Activated CD4-positive, alpha-beta T cell treated with anti-CD3 and anti-CD28 coated beads for 24 hours (primary cell): ENCODE results near the gene EIF3F.
A peak's percentile ranks its signal among the peaks of the same experiment; 100 is the strongest.

Experiments used
- DNase-seq, 2 donors: peaks; one replicate each; pipeline ENCODE4 v3.0.0-alpha.2; 2020; ENCODE audit warnings: low read depth in 2 of 2

Gene EIF3F

DNA sequence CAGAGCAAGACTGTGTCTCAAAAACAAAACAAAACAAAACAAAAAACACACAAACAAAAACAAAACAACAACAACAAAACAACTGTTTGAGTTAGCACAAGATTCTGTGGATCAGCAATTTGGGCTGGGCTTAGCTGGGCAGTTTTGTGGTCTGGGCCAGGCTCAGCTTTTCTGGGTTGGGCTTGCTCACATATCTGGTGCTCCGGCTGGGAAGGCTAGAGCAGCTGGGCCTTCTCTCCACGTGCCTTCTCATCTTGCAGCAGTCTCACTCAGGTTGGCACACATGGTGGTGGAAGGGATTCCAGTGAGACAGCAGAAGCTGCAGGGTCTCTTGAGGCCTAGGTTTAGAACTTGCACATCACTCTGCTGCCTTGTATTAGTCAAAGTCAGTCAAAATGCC is 35.7 kb downstream of the EIF3F start:
- DNase-seq, result no peak

DNA sequence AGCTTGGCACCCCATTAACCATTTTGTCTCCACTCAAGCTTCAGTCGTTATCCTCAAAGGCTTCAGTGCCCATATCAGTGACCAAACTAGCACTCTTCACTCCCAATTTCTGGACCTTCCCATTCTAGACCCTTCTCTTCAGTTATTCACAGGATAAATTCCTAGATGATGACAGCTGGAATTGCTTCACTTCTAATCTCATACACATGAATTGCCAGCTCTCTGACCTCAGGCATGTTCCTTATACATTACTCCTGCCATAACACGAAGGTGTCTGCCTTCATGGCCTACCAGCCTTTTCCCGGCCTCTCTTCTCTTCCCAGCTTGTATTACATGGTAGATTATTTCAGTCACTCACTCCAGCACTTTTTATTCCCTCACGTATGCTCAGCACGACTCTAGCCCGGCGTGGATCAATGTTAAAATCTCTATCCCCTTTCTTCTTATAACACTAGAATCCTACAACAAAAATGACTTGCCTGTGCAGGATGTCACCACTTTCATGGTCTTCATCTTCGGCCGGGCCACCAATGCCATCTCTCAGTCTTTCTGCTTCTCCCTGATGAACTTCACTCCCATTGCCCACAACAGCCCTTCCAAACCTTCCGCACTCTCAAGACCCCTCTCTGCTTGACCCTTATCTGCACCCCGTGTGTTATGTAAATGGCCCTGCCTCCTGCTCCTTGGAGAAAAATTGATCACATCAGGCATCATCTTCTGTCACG is 36.9 kb downstream of the EIF3F start:
- no peak for DNase-seq

DNA sequence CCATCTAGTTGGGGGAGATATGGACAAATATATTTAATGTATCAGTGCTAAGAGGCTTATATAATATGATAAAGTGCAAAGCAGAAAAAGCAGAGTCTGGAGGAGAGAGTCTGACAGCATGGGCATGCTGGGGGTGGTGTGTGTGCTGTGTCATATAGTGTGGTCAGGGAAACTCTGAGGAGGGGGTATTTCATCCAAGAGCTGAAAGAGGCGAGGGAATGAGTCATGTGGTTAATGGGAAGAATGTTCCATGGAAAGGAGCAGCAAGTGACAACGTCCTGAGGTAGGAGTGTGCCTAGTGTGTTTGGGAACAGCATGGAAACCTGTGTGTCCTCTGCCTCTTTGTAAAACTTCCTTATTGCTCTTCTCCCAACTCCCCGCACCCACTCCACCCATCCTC is 38.0 kb downstream of the EIF3F start:
- no peak for DNase-seq

DNA sequence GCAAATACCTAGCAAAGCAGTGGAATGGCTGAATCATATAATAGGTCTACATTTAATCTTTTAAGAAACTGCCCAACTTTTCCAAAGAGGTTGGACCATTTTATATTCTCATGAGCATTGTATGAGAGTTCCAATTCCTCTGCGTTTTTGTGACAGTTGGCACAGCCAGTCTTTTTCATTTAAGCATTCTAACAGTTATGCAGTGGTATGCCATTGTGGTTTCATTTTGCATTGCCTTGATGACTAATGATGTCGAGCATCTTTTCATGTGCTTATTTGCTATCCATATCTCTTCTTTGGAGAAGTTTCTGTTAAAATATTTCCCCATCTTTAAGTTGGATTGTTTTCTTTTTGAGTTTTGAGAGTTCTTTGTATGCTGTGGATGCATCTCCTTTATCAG is 38.7 kb downstream of the EIF3F start:
- DNase-seq, result no peak

DNA sequence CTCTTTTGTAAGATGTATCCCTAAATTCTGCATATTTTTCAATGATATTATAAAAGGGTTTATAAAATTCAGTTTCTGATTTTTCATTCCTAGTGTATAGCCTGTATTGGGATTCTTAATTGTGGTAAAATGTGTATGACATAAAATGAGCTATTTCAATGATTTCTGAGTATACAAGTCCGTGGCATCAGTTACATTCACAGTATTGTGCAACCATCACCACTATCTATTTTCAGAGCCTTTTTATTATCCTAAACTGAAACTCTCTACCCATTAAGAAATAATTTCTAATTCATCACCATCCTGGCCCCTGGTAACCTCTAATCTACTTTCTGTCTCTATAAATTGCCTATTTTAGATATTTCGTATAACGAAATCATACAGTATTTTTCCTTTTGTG is 39.8 kb downstream of the EIF3F start:
- DNase-seq, result no peak

DNA sequence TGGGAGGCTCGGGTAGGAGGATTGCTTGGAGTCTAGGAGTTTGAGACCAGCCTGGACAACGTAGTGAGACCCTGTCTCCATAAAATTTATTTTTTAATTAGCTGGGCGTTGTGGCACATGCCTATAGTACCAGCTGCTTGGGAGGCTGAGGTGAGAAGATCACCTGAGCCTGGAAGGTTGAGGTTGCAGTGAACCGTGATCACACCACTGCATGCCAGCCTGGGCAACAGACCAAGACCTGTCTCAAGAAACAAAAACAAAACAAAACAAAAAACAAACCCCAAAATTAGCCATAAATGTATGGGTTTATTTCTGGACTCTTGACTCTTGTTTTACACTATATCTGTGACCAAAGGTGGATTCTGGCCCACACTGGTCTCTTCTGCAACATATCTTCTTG is 41.6 kb downstream of the EIF3F start:
- DNase-seq, result no peak

DNA sequence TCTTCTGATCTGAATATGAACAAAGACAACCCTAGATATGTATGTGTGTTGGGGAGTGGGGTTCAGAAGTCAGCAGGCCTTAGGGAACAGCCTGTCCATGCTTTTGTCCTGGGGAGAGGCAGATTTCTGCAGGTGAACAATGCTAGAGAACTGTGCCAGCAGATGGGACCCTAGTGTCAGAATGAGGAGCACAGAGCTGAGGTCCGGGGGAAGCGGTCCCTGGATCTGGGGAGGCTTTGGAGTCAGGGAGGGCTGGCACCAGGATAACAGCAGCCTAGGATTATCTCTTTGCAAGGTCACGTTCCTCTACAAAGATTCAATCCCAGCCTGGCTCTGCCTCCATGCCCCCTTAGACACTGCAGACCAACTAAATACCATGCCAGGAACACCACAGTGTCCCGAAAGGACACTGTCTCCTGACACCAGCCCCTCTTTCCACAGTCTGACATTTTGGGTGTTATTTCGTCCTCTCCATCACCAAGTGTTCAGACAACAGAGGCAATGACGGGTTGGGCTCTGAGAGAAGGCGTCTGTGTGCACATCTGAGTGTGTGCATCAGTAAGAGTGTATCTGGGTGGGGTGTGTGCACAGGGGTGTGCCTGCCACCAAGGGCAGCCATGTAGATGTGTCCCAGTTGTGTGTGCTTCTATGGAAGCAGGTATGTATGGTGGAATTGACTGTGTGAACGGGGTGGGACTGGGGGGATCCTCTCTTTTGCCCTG is 43.5 kb downstream of the EIF3F start:
- DNase-seq, result no peak

DNA sequence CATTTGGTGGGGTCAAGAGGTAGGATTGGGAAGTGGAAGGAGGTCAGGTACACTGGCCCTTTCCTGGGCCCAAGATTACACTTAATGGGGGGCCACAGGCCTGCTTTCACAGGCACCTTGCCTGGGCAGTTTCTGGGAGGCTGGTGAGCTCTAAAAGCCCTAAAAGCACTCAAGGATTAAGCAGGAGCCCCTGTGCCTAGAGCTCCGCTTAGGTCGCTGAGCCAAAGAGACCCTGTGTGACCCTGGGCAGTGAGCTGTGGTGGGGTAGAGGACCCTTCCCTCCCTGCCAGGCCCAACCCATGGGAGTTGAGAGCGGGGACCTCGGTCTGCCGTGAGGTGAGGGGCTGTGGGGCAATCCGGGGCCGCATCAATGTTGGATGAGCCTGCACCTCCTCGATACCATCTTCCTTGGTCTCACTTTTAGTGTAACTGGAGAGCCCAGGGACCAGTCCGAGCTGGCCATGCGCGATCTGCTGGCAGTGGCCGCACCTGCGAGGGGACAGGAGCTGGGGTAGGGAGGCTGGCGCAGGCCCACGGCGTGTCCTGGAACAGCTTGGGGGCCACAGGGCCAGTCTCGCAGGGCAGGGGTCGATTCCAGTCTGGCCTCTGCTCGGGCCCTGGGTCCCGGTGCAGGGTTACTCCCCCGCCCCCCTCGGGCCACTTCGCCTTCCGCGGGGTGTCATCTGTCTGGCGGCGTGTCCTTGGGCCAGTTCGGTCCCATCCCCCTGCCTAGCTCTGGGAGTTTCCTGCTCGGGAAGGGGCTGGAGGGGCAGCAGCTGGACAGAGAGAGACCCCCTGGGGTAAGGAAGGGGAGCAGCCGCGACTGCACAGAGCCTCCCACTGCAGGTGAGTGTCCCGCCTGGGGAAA is 44.3 kb downstream of the EIF3F start:
- DNase-seq, result no peak

DNA sequence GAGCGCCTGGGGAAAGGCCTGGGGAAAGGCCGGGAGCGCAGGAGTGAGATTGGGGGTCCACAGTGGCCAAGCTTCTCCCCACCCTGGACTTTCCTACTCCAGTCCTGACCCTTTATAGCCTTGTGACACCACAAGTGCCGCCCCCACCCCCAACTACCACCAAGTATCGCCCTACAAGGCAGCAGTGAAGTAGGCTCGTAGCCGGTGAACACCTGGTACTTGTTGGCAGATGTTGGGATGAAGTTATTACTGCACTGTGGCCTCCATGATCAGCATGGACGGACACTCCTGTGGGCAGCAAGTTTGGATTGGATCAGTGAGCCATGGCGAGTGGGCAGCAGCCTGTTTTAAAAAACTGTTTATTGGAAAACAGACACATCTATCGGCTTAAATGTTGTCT is 45.0 kb downstream of the EIF3F start:
- DNase-seq, result no peak

DNA sequence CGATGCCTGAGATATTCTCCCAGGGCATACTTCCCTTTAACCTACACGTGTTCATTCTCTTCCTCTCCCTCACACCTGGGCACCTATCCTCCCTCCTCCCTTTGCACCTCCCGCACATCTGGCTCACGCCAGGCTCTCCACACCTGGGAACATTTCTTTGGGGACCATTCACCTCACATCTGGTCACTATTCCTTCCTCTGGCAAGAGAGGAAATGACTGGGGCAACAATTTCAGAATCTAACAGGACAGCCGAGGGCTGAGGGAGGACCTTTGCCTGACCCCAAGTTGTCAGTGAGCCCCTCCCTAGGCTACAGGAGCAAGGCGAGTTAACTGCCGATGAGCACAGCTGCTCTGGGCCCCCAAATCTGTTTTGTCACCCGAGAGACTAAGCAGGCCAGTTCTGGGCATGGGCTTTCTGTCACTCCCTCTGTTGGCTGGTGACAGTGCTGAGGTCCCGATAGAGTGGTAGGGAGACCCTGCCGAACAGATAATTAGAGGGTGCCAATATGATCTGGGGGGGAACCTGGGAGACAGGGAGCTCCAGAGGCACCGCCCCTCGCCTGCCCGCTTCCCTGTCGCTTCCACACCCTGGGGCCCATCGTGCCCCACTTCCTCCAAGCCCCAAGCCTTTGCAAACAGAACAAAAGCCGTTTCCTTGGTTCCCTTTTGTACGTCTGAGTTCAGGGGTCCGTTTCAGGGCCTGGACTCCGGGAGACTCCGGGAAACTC is 45.6 kb downstream of the EIF3F start:
- DNase-seq, result no peak

DNA sequence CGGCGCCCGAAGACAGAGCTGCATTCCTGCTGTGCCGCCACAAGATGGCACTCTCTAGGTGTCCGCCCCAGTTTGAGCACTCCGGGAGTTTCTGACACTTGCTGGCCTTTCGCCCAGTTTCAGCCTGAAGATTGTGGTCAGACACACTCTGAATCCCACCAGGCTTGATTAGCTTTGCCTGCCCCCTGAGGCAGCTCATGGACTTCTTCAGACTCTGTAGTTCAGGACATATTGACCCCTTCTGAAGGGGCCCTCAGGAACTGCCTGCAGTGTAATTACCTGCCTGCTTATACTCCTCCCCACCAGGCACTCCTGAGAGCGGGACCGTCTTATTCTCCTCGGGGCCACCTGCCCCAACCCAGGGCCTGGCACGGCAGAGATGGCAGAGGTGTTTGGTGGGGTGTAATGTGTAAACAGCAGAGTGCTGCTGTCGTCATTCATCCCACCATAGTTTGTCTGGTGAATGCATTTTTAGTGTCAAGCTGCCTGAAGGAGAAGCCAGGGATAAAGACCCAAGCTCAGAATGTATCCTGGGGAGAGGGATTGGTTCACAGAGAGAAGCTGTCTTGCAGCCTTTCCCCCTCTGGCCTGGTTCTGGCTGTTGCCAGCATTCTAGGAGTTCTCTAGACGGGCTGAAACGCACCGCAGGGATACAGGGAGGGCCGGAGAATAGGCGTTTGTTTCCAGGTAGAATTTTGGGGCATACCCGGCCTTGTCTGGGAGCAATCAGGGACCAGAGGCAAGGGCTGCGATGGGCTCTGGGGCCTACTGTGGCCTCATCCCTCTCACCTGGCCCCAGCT is 46.4 kb downstream of the EIF3F start:
- DNase-seq, result peak in 1 of 2 donors; percentile 33

DNA sequence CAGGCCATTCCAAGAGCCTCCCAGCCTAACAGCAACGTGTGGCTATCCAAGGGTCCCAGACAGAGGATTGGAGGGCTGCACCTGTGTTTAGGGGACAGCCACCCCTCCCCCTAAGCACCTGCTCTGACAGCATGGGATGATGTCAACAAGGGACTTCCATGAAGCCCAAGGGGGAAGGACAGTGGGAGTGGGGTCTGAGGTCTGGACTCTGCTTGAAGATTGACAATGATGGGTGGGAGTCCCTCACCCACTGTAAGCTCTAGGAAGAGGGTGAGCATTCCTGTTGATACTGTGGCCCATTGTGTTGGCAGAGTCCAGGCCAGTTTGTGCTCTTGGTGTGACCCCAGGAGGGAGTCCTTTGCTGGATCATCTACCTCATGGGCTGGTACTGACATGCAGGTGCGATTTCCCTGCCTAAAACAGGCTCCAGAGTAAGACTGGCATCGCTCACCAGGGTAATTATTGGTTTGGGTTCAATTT is 47.0 kb downstream of the EIF3F start:
- no peak for DNase-seq

DNA sequence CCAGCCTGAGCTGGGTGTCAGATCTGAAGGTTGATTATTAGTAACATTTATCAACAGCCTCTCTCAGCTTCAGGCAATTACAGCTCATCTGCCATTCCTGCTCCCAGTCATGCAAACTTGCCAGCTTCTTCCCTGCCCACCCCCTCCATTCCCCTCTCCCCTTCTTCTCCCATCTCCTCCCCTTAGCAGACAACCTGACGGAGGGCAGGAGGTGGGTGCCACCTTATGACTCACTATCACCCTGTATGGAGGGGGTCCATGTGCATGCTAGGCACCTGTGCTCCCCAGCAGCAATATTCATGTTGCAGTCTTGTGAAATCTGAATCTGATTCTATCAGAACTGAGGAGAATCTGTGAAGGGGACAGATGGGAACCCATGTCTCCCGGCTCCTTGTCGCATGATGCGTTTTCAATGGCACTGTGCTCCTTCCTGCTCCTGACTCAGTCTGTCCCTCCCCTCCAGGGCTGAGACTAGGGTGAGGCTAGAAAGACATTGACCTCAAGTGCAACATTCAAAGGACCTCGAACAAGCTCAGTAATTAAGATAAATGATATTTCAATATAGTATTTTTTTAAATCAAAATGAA is 47.6 kb downstream of the EIF3F start:
- DNase-seq, result no peak

DNA sequence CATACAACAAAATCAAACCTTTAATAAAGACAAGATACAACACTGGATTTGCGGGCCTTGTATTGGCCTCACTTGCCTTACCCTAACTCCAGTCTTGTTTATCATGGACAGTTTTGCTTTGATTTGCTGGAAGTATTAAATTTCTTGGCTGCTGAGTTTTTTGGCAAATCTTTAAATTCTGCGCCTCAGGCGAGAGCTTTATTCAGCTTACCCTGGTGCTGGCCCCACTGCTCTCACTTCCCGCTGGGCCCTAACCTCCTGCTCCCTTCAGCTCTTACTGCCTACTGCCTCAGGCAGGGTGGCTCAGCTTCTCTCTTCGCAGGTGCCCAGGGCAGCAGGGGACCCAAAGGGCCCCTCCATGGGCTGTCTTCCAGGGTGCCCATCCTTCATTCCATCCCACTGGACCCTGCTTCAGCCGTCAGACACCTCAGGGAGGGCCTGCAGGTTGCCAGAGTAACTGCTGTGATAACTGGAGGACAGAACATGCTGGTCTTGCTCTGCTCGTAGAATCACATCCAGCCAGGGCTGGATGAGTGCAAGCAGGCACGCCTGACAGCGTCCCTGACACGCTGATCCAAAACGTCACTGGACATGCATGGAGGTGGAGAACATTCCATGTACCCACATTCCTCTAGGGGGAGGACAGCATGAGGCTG is 48.2 kb downstream of the EIF3F start:
- DNase-seq, result no peak

DNA sequence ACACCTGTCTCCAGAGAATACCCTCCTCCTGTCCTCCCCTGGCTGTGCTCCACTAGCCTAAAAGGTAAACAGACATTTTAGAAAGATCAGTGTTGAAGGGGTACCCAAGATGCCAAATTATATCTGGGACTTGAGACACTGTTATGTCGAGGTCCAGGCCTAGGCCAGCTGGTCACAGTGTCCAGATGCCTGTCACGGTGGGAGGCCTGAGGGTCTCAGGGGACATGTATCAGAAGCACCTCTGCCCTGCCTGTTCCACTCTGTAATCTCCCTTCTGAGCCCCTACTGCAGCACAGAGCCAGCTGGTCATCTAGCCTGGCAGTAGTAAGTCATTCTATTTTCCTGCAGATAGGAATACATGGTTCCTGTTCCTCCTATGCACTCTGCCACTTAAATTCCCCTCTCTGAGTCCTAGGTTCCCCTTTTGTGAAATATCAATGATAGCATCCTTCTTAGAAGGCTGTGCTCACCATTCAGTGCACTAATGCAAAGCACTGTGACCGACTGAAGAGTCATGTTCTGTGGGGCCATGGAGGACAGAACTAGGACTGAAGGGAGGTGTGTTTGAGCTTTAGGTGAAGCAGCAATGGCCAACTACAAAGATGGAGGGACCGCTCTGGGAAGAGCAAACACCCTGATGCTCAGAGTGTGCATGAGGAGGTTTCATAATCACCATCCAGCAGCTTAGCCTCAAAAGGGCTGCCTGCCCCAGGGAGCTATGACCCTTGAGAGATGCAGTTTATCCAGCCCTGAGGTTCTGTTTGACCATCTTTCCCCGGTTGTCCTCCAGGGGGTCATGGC is 49.1 kb downstream of the EIF3F start:
- DNase-seq, result no peak

DNA sequence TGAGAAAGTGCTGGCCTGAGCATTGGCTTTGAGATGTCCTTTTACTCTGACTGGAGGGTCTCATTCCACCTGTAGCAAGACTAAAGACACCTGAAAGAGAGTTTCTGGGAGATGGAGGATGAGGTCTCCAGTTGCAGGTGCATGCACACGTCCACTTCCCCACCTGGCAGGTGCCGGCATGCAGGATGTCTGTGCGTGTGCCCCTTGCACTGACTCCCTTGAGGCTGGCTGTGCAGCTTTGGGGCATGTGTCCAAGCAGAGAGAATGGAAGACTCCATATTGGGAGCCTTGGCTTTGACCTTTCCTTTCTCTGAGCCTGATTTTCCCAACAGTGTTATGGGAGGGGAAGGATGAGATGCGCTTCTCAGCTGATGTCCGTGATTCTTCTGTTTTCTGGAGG is 49.8 kb downstream of the EIF3F start:
- DNase-seq, result no peak

DNA sequence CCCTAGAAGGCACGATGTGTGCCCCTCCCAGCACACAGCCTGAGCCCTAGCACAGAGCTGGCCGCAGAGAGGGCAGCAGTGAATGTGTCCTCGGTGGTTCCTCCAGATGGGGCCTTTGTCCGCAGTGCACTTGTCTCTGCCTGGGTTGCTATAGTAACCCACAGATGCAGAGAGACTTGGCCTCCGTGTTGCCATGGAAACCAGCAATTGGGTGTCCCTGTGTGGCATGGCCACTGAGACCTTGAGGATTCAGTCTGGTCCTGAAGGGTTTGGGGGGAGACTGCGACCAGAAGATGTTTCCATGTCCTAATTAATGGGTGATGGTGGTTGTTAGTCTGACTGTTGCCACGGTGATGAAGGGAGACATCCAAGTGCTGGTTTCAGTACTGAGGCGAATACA is 51.3 kb downstream of the EIF3F start:
- no peak for DNase-seq

DNA sequence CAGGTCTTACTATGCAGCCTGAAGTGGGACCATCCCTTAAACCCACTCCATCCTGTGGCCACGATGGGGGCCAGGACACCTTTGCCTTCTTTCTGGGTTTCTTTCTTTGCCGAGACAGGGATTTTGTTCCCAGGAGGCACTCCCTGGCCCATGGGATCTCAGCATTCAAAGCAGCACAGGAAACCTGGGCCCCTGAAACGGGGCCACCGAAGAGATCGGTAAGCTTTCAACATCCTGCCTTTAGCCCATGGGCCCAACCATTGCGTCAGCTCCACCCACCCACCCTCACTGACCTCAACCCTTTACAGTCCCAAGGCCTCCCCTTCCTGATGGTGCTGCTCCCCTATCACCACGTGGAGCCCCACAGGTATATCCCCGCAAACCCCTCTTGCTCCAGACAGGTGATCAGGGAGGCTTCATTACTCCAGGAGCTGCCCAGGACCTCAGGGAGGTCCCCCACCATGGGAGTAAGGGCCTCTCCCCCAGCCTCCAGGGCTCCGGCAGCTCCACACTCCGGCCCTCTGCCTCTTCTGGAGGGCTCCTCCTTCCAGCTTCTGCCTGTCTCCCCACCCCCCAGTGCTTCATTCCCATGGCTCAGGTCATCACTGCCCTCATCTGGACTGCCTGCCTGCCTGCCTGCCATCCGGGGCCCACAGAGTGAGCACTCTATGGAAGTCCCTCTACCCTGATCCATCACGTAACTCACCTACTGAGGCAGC is 51.8 kb downstream of the EIF3F start:
- DNase-seq, result no peak
